GM23338 (cell line): ENCODE data around the gene RGS8. TPM values are rescaled to one million over a fixed set of nuclear protein-coding genes. Genes with fewer than 3 reads are reported as not detected.

Experiments
- ATAC-seq: fragments of 200-7000 bp; cut with Tn5 transposase; 3 replicates; pipeline ENCODE4 v1.9.1; 2020
- DNase-seq: peaks from one replicate; pipeline ENCODE4 v3.0.0-alpha.2; 2015; ENCODE audit warnings: low spot score
- H2AFZ ChIP-seq: fragments of 200-600 bp; sonication (generic); 2 replicates; pipeline ENCODE4 v1.8.0; 2016; ENCODE audit warnings: antibody characterized with exemption, mild to moderate bottlenecking, moderate library complexity
- H3F3A ChIP-seq: fragments of 200-600 bp; sonication (generic); replicated peaks from 2 replicates; pipeline ENCODE4 v1.8.0; 2017; ENCODE audit warnings: antibody characterized with exemption, mixed run types, low read depth
- H3K27ac ChIP-seq: fragments of 200-600 bp; sonication (generic); 2 replicates; pipeline ENCODE4 v1.6.1; 2016; ENCODE audit warnings: low read depth
- H3K27me3 ChIP-seq: fragments of 200-600 bp; sonication (generic); 2 replicates; pipeline ENCODE4 v1.8.0; 2016; ENCODE audit warnings: mild to moderate bottlenecking, mixed run types, moderate library complexity; ENCODE audit not compliant: insufficient read depth
- H3K36me3 ChIP-seq: fragments of 200-600 bp; sonication (generic); 2 replicates; pipeline ENCODE4 v1.8.0; 2016; ENCODE audit warnings: mild to moderate bottlenecking; ENCODE audit not compliant: insufficient read depth
- H3K4me1 ChIP-seq: fragments of 200-600 bp; sonication (generic); 2 replicates; pipeline ENCODE4 v1.8.0; 2016; ENCODE audit warnings: mild to moderate bottlenecking, moderate library complexity; ENCODE audit not compliant: insufficient read depth
- H3K4me2 ChIP-seq: fragments of 200-600 bp; sonication (generic); 2 replicates; pipeline ENCODE4 v1.7.1; 2017; ENCODE audit warnings: mixed run types
- H3K4me3 ChIP-seq: fragments of 200-600 bp; sonication (generic); 2 replicates; pipeline ENCODE4 v1.6.1; 2016; ENCODE audit warnings: mixed run types
- H3K79me2 ChIP-seq: fragments of 200-600 bp; sonication (generic); replicated peaks from 2 replicates; pipeline ENCODE4 v1.8.0; 2017; ENCODE audit warnings: mild to moderate bottlenecking; ENCODE audit not compliant: insufficient read depth
- H3K9me2 ChIP-seq: fragments of 200-600 bp; sonication (generic); 2 replicates; pipeline ENCODE4 v1.8.0; 2017; ENCODE audit not compliant: insufficient read depth
- H4K20me1 ChIP-seq: fragments of 200-600 bp; sonication (generic); replicated peaks from 2 replicates; pipeline ENCODE4 v1.8.0; 2017; ENCODE audit warnings: mild to moderate bottlenecking; ENCODE audit not compliant: insufficient read depth
- H3K27ac Mint-ChIP-seq: 2 replicates; pipeline ENCODE4 v1.8.0; 2020; ENCODE audit warnings: inconsistent platforms, mild to moderate bottlenecking, moderate library complexity, mixed read lengths
- H3K27me3 Mint-ChIP-seq: 3 replicates; pipeline ENCODE4 v1.8.0; 2022; ENCODE audit warnings: low read depth, mild to moderate bottlenecking, moderate library complexity, mixed read lengths, inconsistent platforms; ENCODE audit not compliant: insufficient read depth, poor library complexity
- H3K36me3 Mint-ChIP-seq: 3 replicates; pipeline ENCODE4 v1.8.0; 2021; ENCODE audit warnings: low read depth, mild to moderate bottlenecking, inconsistent platforms, moderate library complexity, mixed read lengths
- H3K4me1 Mint-ChIP-seq: 3 replicates; pipeline ENCODE4 v1.8.0; 2020; ENCODE audit warnings: mild to moderate bottlenecking, inconsistent platforms, mixed read lengths
- H3K4me3 Mint-ChIP-seq: 3 replicates; pipeline ENCODE4 v1.8.0; 2021; ENCODE audit warnings: moderate library complexity, mild to moderate bottlenecking, inconsistent platforms, mixed read lengths
- H3K9me3 Mint-ChIP-seq: 3 replicates; pipeline ENCODE4 v1.8.0; 2020; ENCODE audit warnings: moderate library complexity, mild to moderate bottlenecking, inconsistent platforms, mixed read lengths
- NANOG ChIP-seq: IDR thresholded peaks from 2 replicates; pipeline ENCODE4 v1.6.1; 2016; ENCODE audit warnings: antibody characterized with exemption, borderline replicate concordance
- STAT1 ChIP-seq: IDR thresholded peaks from one replicate; pipeline ENCODE4 v1.6.1; 2016; ENCODE audit warnings: antibody characterized with exemption; ENCODE audit not compliant: unreplicated experiment
- ZNF331 ChIP-seq: fragments of 250-450 bp; sonication (Bioruptor Pico); IDR thresholded peaks from 2 replicates; pipeline ENCODE4 v1.5.0; 2020; ENCODE audit warnings: low read depth, mild to moderate bottlenecking, moderate library complexity
- ZNF462 ChIP-seq: fragments of 250-450 bp; sonication (Bioruptor Pico); IDR thresholded peaks from 2 replicates; pipeline ENCODE4 v1.5.0; 2020; ENCODE audit warnings: mild to moderate bottlenecking, moderate library complexity
- polyA plus RNA-seq: library from polyadenylated mRNA; unstranded; fragments of >200 nt; fragmentation: Nextera tagmentation; extraction: Ambion mirVana; gene quantifications from 2 replicates; pipeline ENCODE4 v1.2.1, GENCODE V29; 2016
- total RNA-seq: library from RNA; depleted of rRNA; stranded (reverse); fragments of >200 nt; shearing (Covaris generic); gene quantifications from 2 replicates; pipeline ENCODE4 v1.2.3, GENCODE V29; 2014
- TF ChIP-seq, protein P1 (sequence below): IDR thresholded peaks from one replicate; pipeline ENCODE4 v1.6.1; 2018; ENCODE audit warnings: antibody characterized with exemption; ENCODE audit not compliant: unreplicated experiment

Gene RGS8
- total and polyA plus RNA-seq, 2 experiments from 2014 or later, result 0.06 to 2.5 TPM

DNA sequence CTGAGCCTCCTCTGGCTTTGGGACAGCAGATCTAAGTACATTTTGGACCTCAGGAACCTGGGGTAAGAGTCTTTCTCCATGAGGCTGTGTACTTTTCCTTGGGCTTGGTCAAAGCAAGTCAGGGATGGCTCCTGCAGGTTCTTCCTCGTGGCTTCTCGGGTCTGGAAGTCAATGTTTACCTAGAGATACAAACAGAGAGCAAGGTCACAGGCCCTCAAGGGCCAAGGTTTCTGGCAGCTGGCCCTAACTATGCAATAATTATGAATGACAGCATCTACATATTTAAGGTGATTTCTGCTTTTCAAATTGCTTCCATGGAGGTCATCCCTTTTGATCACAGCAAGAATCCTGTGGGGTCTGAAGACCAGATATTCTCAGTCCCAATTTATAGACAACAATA lies 37.6 kb downstream of the RGS8 start:
- no peaks in the 10 kb centered on the region for H3K9me3 Mint-ChIP-seq
- peaks cover 18% of the 10 kb centered on the region for H3K9me2 ChIP-seq
- H3K36me3 ChIP-seq, result no peaks in the 10 kb centered on the region

More for the DNA sequence above, 37.6 kb downstream of the RGS8 start:
- no peaks in the 10 kb centered on the region for H3K36me3 Mint-ChIP-seq
- TF ChIP-seq STAT1, result no peak
- TF ChIP-seq, protein P1, sequence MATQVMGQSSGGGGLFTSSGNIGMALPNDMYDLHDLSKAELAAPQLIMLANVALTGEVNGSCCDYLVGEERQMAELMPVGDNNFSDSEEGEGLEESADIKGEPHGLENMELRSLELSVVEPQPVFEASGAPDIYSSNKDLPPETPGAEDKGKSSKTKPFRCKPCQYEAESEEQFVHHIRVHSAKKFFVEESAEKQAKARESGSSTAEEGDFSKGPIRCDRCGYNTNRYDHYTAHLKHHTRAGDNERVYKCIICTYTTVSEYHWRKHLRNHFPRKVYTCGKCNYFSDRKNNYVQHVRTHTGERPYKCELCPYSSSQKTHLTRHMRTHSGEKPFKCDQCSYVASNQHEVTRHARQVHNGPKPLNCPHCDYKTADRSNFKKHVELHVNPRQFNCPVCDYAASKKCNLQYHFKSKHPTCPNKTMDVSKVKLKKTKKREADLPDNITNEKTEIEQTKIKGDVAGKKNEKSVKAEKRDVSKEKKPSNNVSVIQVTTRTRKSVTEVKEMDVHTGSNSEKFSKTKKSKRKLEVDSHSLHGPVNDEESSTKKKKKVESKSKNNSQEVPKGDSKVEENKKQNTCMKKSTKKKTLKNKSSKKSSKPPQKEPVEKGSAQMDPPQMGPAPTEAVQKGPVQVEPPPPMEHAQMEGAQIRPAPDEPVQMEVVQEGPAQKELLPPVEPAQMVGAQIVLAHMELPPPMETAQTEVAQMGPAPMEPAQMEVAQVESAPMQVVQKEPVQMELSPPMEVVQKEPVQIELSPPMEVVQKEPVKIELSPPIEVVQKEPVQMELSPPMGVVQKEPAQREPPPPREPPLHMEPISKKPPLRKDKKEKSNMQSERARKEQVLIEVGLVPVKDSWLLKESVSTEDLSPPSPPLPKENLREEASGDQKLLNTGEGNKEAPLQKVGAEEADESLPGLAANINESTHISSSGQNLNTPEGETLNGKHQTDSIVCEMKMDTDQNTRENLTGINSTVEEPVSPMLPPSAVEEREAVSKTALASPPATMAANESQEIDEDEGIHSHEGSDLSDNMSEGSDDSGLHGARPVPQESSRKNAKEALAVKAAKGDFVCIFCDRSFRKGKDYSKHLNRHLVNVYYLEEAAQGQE, result no peak
- TF ChIP-seq ZNF331, result no peak
- no peak for TF ChIP-seq NANOG
- TF ChIP-seq ZNF462 (CRISPR knock-in tag), result no peak
- Histone ChIP-seq H4K20me1 (no peaks in the 10 kb centered on the region), H3K4me1 (no peaks in the 10 kb centered on the region), H3K79me2 (no peaks in the 10 kb centered on the region), H3K27me3 (no peaks in the 10 kb centered on the region), H3K27ac (no peak overlapping the region), H3F3A (no peaks in the 10 kb centered on the region), H3K4me3 (no peak overlapping the region), H3K4me2 (no peak overlapping the region), H2AFZ (no peak overlapping the region)
- ATAC-seq, result no peak
- H3K4me1 Mint-ChIP-seq, result no peaks in the 10 kb centered on the region; the same call in 2 of the 3 replicates
- DNase-seq, result no peak
- H3K27ac Mint-ChIP-seq, result no peak overlapping the region
- peaks cover 2% of the 10 kb centered on the region for H3K27me3 Mint-ChIP-seq
- H3K4me3 Mint-ChIP-seq, result no peak overlapping the region
